ENCODE data around the gene ZNF853. TPM values are rescaled to one million over a fixed set of nuclear protein-coding genes. Genes with fewer than 3 reads are reported as not detected.

Gene ZNF853
- total RNA-seq, 2 experiments from 2014 or later: 0.55 to 0.60 TPM

- ChIA-PET CTCF (ENCODE audit: unreplicated experiment) (no interaction called here), POLR2A (no interaction called here)
- no peak for DNase-seq (ENCODE audit: low spot score)
- Histone ChIP-seq H2AFZ (ENCODE audit: low read length) (no peak overlapping the region), H4K20me1 (ENCODE audit: insufficient read depth, low read length) (no peaks in the 10 kb centered on the region), H3K27ac (ENCODE audit: low read depth, low read length, poor library complexity, severe bottlenecking) (no peak overlapping the region), H3K4me1 (ENCODE audit: insufficient read depth, low read length, poor library complexity, severe bottlenecking) (no peaks in the 10 kb centered on the region), H3K4me3 (ENCODE audit: low read depth, low read length, poor library complexity, severe bottlenecking) (no peak overlapping the region), H3K36me3 (ENCODE audit: insufficient read depth, low read length) (peaks cover 55% of the 10 kb centered on the region), H3K9me3 (ENCODE audit: low read length) (no peaks in the 10 kb centered on the region), H3K9me2 (ENCODE audit: insufficient read depth, low read length) (no peaks in the 10 kb centered on the region), H3K79me2 (ENCODE audit: insufficient read depth, low read depth, low read length) (no peaks in the 10 kb centered on the region), H3K4me2 (ENCODE audit: low read length) (no peak overlapping the region)
- BruUV-seq (replicated peaks): no TSS peak
- no peak for TF ChIP-seq EZH2phosphoT487 (IDR thresholded peaks at IDR 0.05; ENCODE audit: borderline replicate concordance, low read depth, low read length)
- TF ChIP-seq CTCF (conservative IDR thresholded peaks at IDR 0.05; ENCODE audit: low read length): no peak
- intact Hi-C loops (cut with micrococcal nuclease; ENCODE audit: unreplicated experiment): no loop called here
Measured at GRCh38 chr7:6654113-6654841, 38.9 kb downstream of the ZNF853 start.

DNA sequence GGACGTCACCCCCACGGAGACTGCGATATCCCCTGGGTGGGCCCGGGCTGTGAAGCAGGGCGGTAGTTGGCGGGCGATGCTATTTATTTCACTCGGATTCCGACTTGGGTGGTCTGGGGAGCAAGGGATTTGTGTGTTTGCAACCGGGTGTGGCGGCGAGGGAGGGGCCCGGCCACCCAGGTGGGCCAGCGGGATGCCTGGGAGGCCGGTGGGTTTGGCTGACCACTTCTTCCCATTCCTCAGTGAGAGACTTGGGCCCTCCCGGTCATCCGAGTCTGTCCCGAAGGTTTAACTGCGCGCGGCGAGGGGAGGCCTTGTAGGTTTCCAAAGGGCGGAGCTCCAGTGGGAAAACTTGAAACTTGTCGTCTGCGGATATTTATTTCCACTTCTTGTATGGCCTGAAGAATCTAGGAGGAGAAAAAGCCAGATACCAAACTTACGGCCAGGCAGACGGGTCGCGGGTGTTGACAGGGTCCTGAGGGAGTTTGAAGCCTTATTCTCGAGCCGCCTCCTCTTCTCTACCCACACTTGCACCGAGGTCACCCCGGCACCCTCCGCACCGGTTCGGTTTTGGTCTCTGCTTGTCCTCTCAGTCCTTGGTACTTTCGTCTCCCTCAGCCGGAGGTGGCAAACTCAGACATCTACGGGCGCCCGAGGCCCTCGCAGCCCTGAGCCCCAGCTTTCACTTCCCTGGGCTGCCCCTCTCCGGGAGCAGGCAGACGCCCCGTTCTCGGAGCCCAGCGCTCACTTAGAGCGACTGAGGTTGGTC, 39.6 kb downstream of the ZNF853 start:
- no peak overlapping the region for H2AFZ ChIP-seq (ENCODE audit: low read length)
- no peaks in the 10 kb centered on the region for H3K9me2 ChIP-seq (ENCODE audit: insufficient read depth, low read length)
- BruUV-seq (replicated peaks): no TSS peak
- POLR2A ChIA-PET: no interaction called here
- no peaks in the 10 kb centered on the region for H3K9me3 ChIP-seq (ENCODE audit: low read length)
- no peak overlapping the region for H3K4me2 ChIP-seq (ENCODE audit: low read length)
- CTCF ChIA-PET (ENCODE audit: unreplicated experiment): no interaction called here
- intact Hi-C loops (cut with micrococcal nuclease; ENCODE audit: unreplicated experiment): no loop called here
- H3K4me1 ChIP-seq (ENCODE audit: insufficient read depth, low read length, poor library complexity, severe bottlenecking): no peaks in the 10 kb centered on the region
- DNase-seq (ENCODE audit: low spot score): no peak
- peaks cover 47% of the 10 kb centered on the region for H3K36me3 ChIP-seq (ENCODE audit: insufficient read depth, low read length)
- no peak overlapping the region for H3K4me3 ChIP-seq (ENCODE audit: low read depth, low read length, poor library complexity, severe bottlenecking)
- TF ChIP-seq CTCF (conservative IDR thresholded peaks at IDR 0.05; ENCODE audit: low read length) (no peak), EZH2phosphoT487 (IDR thresholded peaks at IDR 0.05; ENCODE audit: borderline replicate concordance, low read depth, low read length) (no peak)
- H3K79me2 ChIP-seq (ENCODE audit: insufficient read depth, low read depth, low read length): no peaks in the 10 kb centered on the region
- no peaks in the 10 kb centered on the region for H4K20me1 ChIP-seq (ENCODE audit: insufficient read depth, low read length)
- no peak overlapping the region for H3K27ac ChIP-seq (ENCODE audit: low read depth, low read length, poor library complexity, severe bottlenecking)

All from OCI-LY7 (cell line).